Measurements from ENCODE around the gene MRPS10. TPM values are rescaled to one million over a fixed set of nuclear protein-coding genes. Genes with fewer than 3 reads are reported as not detected.

MRPS10 gene
- total RNA-seq, 1 experiment from 2014 or later: 62.1 TPM

- H3K27ac ChIP-seq (ENCODE audit: low read depth, low read length): no peak overlapping the region
- peaks cover 0 to 4% of the 10 kb centered on the region in 2 experiments; a peak in 1 of 4 replicates for H3K4me1 ChIP-seq (ENCODE audit: control insufficient read depth in 1 of 2, insufficient read depth in 2 of 2, low read length in 2 of 2)
- H3K4me2 ChIP-seq (ENCODE audit: low read length): no peak overlapping the region
- H4K20me1 ChIP-seq (ENCODE audit: insufficient read depth): no peaks in the 10 kb centered on the region
- ChIA-PET RAD21 (ENCODE audit: low non-redundant PET in 1 of 2, low total read pairs in 2 of 2, uncharacterized antibody in 2 of 2, unreplicated experiment in 2 of 2) (no interaction called here), POLR2A (no interaction called here), CTCF (no interaction called here)
- ATAC-seq: no peak
- H3K9me3 ChIP-seq (ENCODE audit: control insufficient read depth in 1 of 2, insufficient read depth in 1 of 2, low read depth in 1 of 2, low read length in 2 of 2): no peaks in the 10 kb centered on the region
- BruUV-seq (replicated peaks): no TSS peak
- no peak overlapping the region for H3K4me3 ChIP-seq (replicated peaks in 1 of 2; ENCODE audit: low read depth in 1 of 2, low read length in 2 of 2)
- no peaks in the 10 kb centered on the region for H3K27me3 ChIP-seq (ENCODE audit: insufficient read depth, low read length)
- intact Hi-C loops (cut with micrococcal nuclease): no loop called here
- H3K36me3 ChIP-seq (ENCODE audit: control insufficient read depth in 1 of 2, insufficient read depth in 2 of 2, low read length in 2 of 2): no peaks in the 10 kb centered on the region
- no peaks in the 10 kb centered on the region for H3K79me2 ChIP-seq (ENCODE audit: insufficient read depth, low read length)
- no peak for DNase-seq (ENCODE audit: low read depth, low spot score)
- H2AFZ ChIP-seq (ENCODE audit: low read depth, low read length, poor library complexity, severe bottlenecking): no peak overlapping the region
- TF ChIP-seq EZH2 (IDR thresholded peaks at IDR 0.05) (no peak), JUND (IDR thresholded peaks at IDR 0.05) (no peak), POLR2AphosphoS5 (IDR thresholded peaks at IDR 0.05; ENCODE audit: low read depth, low read length) (no peak), FOSL1 (IDR thresholded peaks at IDR 0.05; ENCODE audit: low read depth) (no peak), ZBTB33 (IDR thresholded peaks at IDR 0.05; ENCODE audit: extremely low read depth, insufficient replicate concordance, low read length) (no peak), SP1 (IDR thresholded peaks at IDR 0.05; ENCODE audit: low read depth) (no peak), CBX3 (IDR thresholded peaks at IDR 0.05; ENCODE audit: low read depth) (no peak), MAX (IDR thresholded peaks at IDR 0.05) (no peak), ELF1 (IDR thresholded peaks at IDR 0.05; ENCODE audit: borderline replicate concordance, low read depth) (no peak), CTCF (IDR thresholded peaks at IDR 0.05 in 2 of 3, conservative IDR thresholded peaks at IDR 0.05 in 1 of 3; ENCODE audit: borderline replicate concordance in 1 of 3, insufficient read depth in 1 of 3, low read depth in 2 of 3, low read length in 2 of 3) (no peak), EGR1 (IDR thresholded peaks at IDR 0.05; ENCODE audit: low read depth) (no peak), POLR2A (IDR thresholded peaks at IDR 0.05; ENCODE audit: borderline replicate concordance, extremely low read depth, insufficient read depth, insufficient read length) (no peak), SIN3A (IDR thresholded peaks at IDR 0.05; ENCODE audit: low read depth) (no peak), TCF7L2 (IDR thresholded peaks at IDR 0.05; ENCODE audit: borderline replicate concordance, extremely low read depth, insufficient read depth, insufficient read length) (no peak), CEBPB (IDR thresholded peaks at IDR 0.05; ENCODE audit: low read depth) (no peak), REST (IDR thresholded peaks at IDR 0.05; ENCODE audit: low read depth) (no peak), SRF (IDR thresholded peaks at IDR 0.05; ENCODE audit: low read depth) (no peak)
- H3K9me2 ChIP-seq (ENCODE audit: insufficient read depth): no peaks in the 10 kb centered on the region
- no peak overlapping the region for H3K9ac ChIP-seq (ENCODE audit: low read length)
These were observed 37.7 kb downstream of the MRPS10 start for GRCh38 chr6:42179945-42180313.
